Calu3 (cell line): ENCODE results near the gene MYO1B. TPM values are rescaled to one million over a fixed set of nuclear protein-coding genes. Genes with fewer than 3 reads are reported as not detected.

Experiments used
- Bru-seq: library from RNA; stranded (reverse); fragments of 400-500 nt; gene quantifications from one replicate; lab custom pipeline; 2021; lab: Mats Ljungman, UMichigan
- BruChase-seq, 2 experiments: library from RNA; stranded (reverse); fragments of 400-500 nt; gene quantifications; one replicate each; lab custom pipeline; 2021; lab: Mats Ljungman, UMichigan
- BruUV-seq: library from RNA; stranded (reverse); fragments of 400-500 nt; replicated peaks from 2 replicates; lab custom pipeline; 2021; lab: Mats Ljungman, UMichigan
- CTCF ChIA-PET: fragments of 300-600 bp; sonication (Branson Sonifier 250); formaldehyde crosslinking; loops from one replicate; lab custom pipeline; 2022; ENCODE audit warnings: antibody characterized with exemption; lab: Charles Lee
- DNase-seq: peaks from one replicate; pipeline ENCODE4 v3.0.0; 2022
- H3K27ac Mint-ChIP-seq: one replicate; pipeline ENCODE4 v1.8.0; 2022; ENCODE audit warnings: mixed read lengths; ENCODE audit not compliant: unreplicated experiment
- H3K27me3 Mint-ChIP-seq: one replicate; pipeline ENCODE4 v1.8.0; 2022; ENCODE audit warnings: mixed read lengths; ENCODE audit not compliant: unreplicated experiment
- H3K36me3 Mint-ChIP-seq: one replicate; pipeline ENCODE4 v1.8.0; 2022; ENCODE audit warnings: mild to moderate bottlenecking, moderate library complexity, mixed read lengths; ENCODE audit not compliant: insufficient read depth, unreplicated experiment
- H3K4me1 Mint-ChIP-seq: one replicate; pipeline ENCODE4 v1.8.0; 2022; ENCODE audit warnings: mild to moderate bottlenecking, low read depth, mixed read lengths; ENCODE audit not compliant: unreplicated experiment
- H3K4me3 Mint-ChIP-seq: one replicate; pipeline ENCODE4 v1.8.0; 2022; ENCODE audit warnings: mild to moderate bottlenecking, low read depth, moderate library complexity, mixed read lengths; ENCODE audit not compliant: unreplicated experiment
- H3K9me3 Mint-ChIP-seq: one replicate; pipeline ENCODE4 v1.8.0; 2022; ENCODE audit warnings: low read depth, mixed read lengths; ENCODE audit not compliant: unreplicated experiment
- intact Hi-C: fragments of 100-400 bp; cut with micrococcal nuclease; formaldehyde crosslinking; loops from one replicate; pipeline ENCODE4 v1.10.0; 2022; ENCODE audit not compliant: unreplicated experiment
- long read RNA-seq: library from polyadenylated mRNA; stranded (forward); transcript quantifications from one replicate; pipeline ENCODE4 v2.0.0, GENCODE V29; 2022
- total RNA-seq: library from RNA; stranded (reverse); gene quantifications from 2 replicates; pipeline ENCODE4 v1.2.3, GENCODE V29; 2022
- TF ChIP-seq, protein P1 (sequence below): fragments of 200-600 bp; IDR thresholded peaks from one replicate; pipeline ENCODE4 v1.8.0; 2022; ENCODE audit warnings: antibody characterized with exemption; ENCODE audit not compliant: unreplicated experiment

MYO1B gene
- total RNA-seq (56.7 and 64.5 TPM in 2 replicates), Bru-seq, nascent RNA (percentile 78 among the genes with signal in this experiment), BruChase-seq, experiment 1, labeled RNA remaining after a 6-hour chase (percentile 76 among the genes with signal in this experiment), BruChase-seq, experiment 2, labeled RNA remaining after a 2-hour chase (percentile 65 among the genes with signal in this experiment)
- long read RNA-seq, full-length matches to known transcripts = 30 of 45 reads
- long read RNA-seq, partial matches to known transcripts = 7 of 45 reads
- long read RNA-seq, other reads (novel, unspliced or antisense) = 8 of 45 reads

DNA sequence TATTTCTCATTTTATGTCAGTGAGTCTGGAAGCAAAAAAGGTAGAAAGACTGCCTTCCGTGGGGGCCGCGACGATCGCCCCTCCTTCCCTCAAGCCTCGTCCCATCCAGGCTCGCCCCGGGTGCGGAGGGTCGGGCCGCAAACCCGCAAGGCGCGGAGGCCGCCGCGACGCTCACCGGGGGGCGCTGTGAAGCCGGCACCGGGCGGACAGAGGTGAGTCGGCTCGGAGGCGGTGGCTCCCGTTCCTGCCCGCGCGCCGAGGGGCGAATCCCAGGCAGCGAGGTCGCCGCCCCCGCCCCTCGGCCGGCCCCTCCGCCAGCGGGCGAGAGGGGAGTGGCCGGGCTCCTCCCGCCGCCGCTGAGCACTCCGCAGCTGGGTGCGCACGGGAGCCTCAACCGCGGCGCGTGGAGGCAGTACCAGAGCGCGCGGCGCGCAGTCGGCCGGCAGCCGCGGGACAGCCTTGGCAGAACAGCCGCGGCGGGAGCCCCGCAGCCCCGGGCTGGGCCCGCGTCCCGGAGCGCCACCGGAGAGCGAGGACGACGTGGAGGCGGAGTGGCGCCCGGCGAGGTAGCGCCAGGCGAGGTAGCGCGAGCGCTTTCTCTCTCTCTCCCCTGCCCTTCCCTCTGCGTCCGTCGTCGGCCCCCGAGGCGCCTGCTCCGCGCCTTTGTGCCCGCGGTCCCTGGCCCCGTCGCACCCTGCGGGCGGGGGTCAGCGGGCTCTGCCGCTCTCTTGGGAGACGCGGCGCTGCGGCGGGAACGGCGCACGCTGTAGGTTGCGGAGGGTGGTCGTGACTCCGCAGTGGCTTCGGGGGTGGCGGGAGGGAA lies at the start of gene MYO1B:
TSS of gene MYO1B (plus strand) at position 359 of the 823 bp plus-strand sequence. CDS start 31,492 bp downstream, outside the sequence.
- Mint-ChIP-seq H3K4me3 (peak within 1 kb of the TSS; percentile 80), H3K9me3 (no peaks in the 10 kb centered on the region), H3K36me3 (peaks cover 34% of the 10 kb centered on the region), H3K27me3 (no peaks in the 10 kb centered on the region), H3K4me1 (peaks cover 39% of the 10 kb centered on the region), H3K27ac (peak within 1 kb of the TSS; percentile 95)
- TF ChIP-seq, protein P1, sequence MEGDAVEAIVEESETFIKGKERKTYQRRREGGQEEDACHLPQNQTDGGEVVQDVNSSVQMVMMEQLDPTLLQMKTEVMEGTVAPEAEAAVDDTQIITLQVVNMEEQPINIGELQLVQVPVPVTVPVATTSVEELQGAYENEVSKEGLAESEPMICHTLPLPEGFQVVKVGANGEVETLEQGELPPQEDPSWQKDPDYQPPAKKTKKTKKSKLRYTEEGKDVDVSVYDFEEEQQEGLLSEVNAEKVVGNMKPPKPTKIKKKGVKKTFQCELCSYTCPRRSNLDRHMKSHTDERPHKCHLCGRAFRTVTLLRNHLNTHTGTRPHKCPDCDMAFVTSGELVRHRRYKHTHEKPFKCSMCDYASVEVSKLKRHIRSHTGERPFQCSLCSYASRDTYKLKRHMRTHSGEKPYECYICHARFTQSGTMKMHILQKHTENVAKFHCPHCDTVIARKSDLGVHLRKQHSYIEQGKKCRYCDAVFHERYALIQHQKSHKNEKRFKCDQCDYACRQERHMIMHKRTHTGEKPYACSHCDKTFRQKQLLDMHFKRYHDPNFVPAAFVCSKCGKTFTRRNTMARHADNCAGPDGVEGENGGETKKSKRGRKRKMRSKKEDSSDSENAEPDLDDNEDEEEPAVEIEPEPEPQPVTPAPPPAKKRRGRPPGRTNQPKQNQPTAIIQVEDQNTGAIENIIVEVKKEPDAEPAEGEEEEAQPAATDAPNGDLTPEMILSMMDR = peak; percentile 44
- intact Hi-C loops = loop anchor here (5.0 kb wide), 3 partner anchors 52 to 137 kb away; no protein-coding TSS in a partner anchor
- DNase-seq = peak; percentile 92
- no TSS peak for BruUV-seq
- CTCF ChIA-PET = interaction anchor here (0.5 to 2.1 kb wide), 3 partner anchors 27 to 79 kb away, joined by 3 to 8 read pairs (median 3); no protein-coding TSS in a partner anchor

DNA sequence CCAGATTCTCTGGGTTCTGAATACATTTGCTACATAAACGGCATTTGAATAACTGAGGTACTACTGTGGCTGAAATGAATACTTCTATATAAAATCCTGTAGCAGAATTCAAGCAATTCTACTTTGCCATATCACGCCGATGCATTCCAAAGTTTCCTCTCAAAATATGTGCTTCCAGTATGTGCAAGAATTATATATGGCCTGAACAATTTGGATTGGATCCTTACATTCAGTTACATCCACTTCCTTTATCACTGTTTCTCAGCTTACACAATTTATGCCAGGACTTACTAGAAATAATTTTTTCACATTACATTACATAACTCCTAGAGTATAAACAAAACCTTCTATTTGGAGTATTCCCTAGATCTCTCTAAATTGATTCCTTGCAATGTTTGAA lies 48.1 kb upstream of the MYO1B start:
- no peaks in the 10 kb centered on the region for H3K9me3 Mint-ChIP-seq
- no peaks in the 10 kb centered on the region for H3K4me1 Mint-ChIP-seq
- H3K4me3 Mint-ChIP-seq = no peak overlapping the region
- no peak overlapping the region for H3K27ac Mint-ChIP-seq
- no peaks in the 10 kb centered on the region for H3K36me3 Mint-ChIP-seq
- intact Hi-C loops = no loop called here
- H3K27me3 Mint-ChIP-seq = no peaks in the 10 kb centered on the region
- BruUV-seq = no TSS peak
- TF ChIP-seq, protein P1 = no peak
- no peak for DNase-seq
- CTCF ChIA-PET = no interaction called here

DNA sequence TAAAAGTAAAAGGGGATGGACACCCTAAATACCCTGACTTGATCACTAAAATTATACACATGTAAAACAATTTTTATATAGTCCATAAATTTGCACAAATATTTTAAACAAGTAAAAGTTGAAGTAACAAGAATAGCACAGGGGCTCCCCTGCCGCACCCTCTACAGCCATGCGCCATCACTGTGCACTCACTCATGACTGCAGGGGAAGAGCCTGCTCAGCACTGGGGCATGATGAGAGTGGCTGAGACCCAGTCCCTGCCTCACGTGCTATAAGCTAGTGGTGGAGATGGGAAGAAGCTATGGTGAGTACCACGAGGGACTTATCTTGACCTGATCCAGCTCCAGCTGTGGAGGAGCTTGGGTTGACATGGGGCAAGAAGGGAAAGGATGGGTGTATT lies 46.9 kb upstream of the MYO1B start:
- no peaks in the 10 kb centered on the region for H3K9me3 Mint-ChIP-seq
- H3K4me3 Mint-ChIP-seq = no peak overlapping the region
- CTCF ChIA-PET = no interaction called here
- BruUV-seq = no TSS peak
- no peaks in the 10 kb centered on the region for H3K36me3 Mint-ChIP-seq
- TF ChIP-seq, protein P1 = no peak
- no peak for DNase-seq
- no peaks in the 10 kb centered on the region for H3K27me3 Mint-ChIP-seq
- no peak overlapping the region for H3K27ac Mint-ChIP-seq
- intact Hi-C loops = no loop called here
- no peaks in the 10 kb centered on the region for H3K4me1 Mint-ChIP-seq

DNA sequence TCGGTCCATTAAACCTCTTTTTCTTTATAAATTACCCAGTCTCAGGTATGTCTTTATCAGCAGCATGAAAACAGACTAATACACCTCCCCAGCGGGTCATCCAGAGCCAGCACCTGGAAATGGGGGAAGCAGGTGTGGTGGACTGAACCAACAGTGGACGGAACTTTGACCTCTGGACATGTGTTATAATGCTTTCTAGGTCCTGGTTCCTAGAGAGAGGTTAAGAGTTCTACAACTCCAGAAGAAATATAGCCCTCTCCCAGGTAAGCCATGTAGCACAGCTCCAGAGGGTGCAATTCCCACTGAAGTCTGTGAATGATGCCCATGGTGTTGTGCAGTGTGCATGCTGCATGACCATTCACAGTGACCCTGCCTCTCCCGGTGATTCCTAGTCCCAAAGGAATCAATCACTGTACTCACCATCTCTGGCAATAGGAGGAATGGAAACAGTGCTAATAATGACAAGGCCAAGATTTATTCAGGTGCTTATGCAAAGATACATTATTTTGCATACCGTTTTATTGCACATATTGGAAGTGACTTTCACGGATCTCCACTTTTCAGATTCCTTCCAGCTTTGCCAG lies 45.2 kb upstream of the MYO1B start:
- CTCF ChIA-PET = no interaction called here
- no peaks in the 10 kb centered on the region for H3K36me3 Mint-ChIP-seq
- intact Hi-C loops = no loop called here

More for the DNA sequence above, 45.2 kb upstream of the MYO1B start:
- Mint-ChIP-seq H3K4me1 (no peaks in the 10 kb centered on the region), H3K9me3 (no peaks in the 10 kb centered on the region), H3K4me3 (no peak overlapping the region), H3K27ac (no peak overlapping the region), H3K27me3 (no peaks in the 10 kb centered on the region)
- TF ChIP-seq, protein P1 = no peak
- DNase-seq = no peak
- no TSS peak for BruUV-seq
